ENCODE measurements around the gene GPR25. TPM values are rescaled to one million over a fixed set of nuclear protein-coding genes. Genes with fewer than 3 reads are reported as not detected.

Gene GPR25
- polyA plus RNA-seq, 3 donors from 2014 or later: 4.5 to 18.9 (median 14.8) TPM

- no peak overlapping the region for H3K4me3 Mint-ChIP-seq
Measured at GRCh38 chr1:200893411-200893901, 20.7 kb downstream of the GPR25 start.

GRCh38 chr1:200894712-200895442 lies 22.1 kb downstream of the GPR25 start, which contains the start of gene INAVA:
TSS of gene INAVA (plus strand) at chr1:200894900. CDS start at chr1:200898401, 3,501 bp downstream.
- Mint-ChIP-seq H3K4me1 (peaks cover 17 to 25% of the 10 kb centered on the region in 2 donors), H3K27ac (no peak within 1 kb of the TSS), H3K4me3 (no peak within 1 kb of the TSS), H3K36me3 (no peaks in the 10 kb centered on the region), H3K27me3 (ENCODE audit: low read depth in 3 of 3) (peaks cover 4 to 19% (median 15%) of the 10 kb centered on the region in 3 donors), H3K9me3 (no peaks in the 10 kb centered on the region)
- no peak for DNase-seq

More at GRCh38 chr1:200893411-200893901, 20.7 kb downstream of the GPR25 start:
- no peaks in the 10 kb centered on the region for H3K9me3 Mint-ChIP-seq
- H3K27ac Mint-ChIP-seq: no peak overlapping the region
- peaks cover 32 to 39% of the 10 kb centered on the region in 2 donors for H3K4me1 Mint-ChIP-seq
- H3K27me3 Mint-ChIP-seq (ENCODE audit: low read depth in 3 of 3): peaks cover 8 to 16% (median 15%) of the 10 kb centered on the region in 3 donors
- no peaks in the 10 kb centered on the region for H3K36me3 Mint-ChIP-seq
- no peak for DNase-seq

- DNase-seq: no peak
- H3K27me3 Mint-ChIP-seq (ENCODE audit: low read depth in 3 of 3): peaks cover 4 to 19% (median 15%) of the 10 kb centered on the region in 3 donors
Measured at GRCh38 chr1:200895443-200895789, 22.6 kb downstream of the GPR25 start.

GRCh38 chr1:200895801-200896530 lies 23.2 kb downstream of the GPR25 start:
- DNase-seq: no peak
- Mint-ChIP-seq H3K27ac (no peak overlapping the region), H3K4me3 (no peak overlapping the region), H3K9me3 (no peaks in the 10 kb centered on the region), H3K27me3 (ENCODE audit: low read depth in 3 of 3) (peaks cover 4 to 15% (median 15%) of the 10 kb centered on the region in 3 donors), H3K36me3 (no peaks in the 10 kb centered on the region), H3K4me1 (peaks cover 8 to 14% of the 10 kb centered on the region in 2 donors)

More at GRCh38 chr1:200895443-200895789, 22.6 kb downstream of the GPR25 start:
- no peaks in the 10 kb centered on the region for H3K9me3 Mint-ChIP-seq
- no peaks in the 10 kb centered on the region for H3K36me3 Mint-ChIP-seq
- H3K4me3 Mint-ChIP-seq: no peak overlapping the region
- H3K27ac Mint-ChIP-seq: no peak overlapping the region
- peaks cover 12 to 19% of the 10 kb centered on the region in 2 donors for H3K4me1 Mint-ChIP-seq

GRCh38 chr1:200896531-200897196 lies 23.9 kb downstream of the GPR25 start:
- peaks cover 4 to 15% (median 12%) of the 10 kb centered on the region in 3 donors for H3K27me3 Mint-ChIP-seq (ENCODE audit: low read depth in 3 of 3)
- no peak overlapping the region for H3K4me3 Mint-ChIP-seq
- no peak overlapping the region for H3K27ac Mint-ChIP-seq
- DNase-seq: no peak
- H3K9me3 Mint-ChIP-seq: no peaks in the 10 kb centered on the region
- H3K36me3 Mint-ChIP-seq: peaks cover 0 to 4% (median 0%) of the 10 kb centered on the region in 3 donors
- peaks cover 4 to 9% of the 10 kb centered on the region in 2 donors for H3K4me1 Mint-ChIP-seq

- Mint-ChIP-seq H3K27ac (no peak overlapping the region), H3K4me3 (no peak overlapping the region), H3K36me3 (peaks cover 0 to 4% (median 0%) of the 10 kb centered on the region in 3 donors), H3K4me1 (peaks cover 0 to 3% of the 10 kb centered on the region in 2 donors), H3K9me3 (no peaks in the 10 kb centered on the region), H3K27me3 (ENCODE audit: low read depth in 3 of 3) (peaks cover 4 to 10% (median 6%) of the 10 kb centered on the region in 3 donors)
- DNase-seq: no peak
Measured at GRCh38 chr1:200897259-200897658, 24.5 kb downstream of the GPR25 start.

GRCh38 chr1:200899015-200899386 lies 26.2 kb downstream of the GPR25 start:
- no peak overlapping the region for H3K4me3 Mint-ChIP-seq
- H3K4me1 Mint-ChIP-seq: no peaks in the 10 kb centered on the region
- DNase-seq: no peak
- no peak overlapping the region for H3K27ac Mint-ChIP-seq
- peaks cover 4 to 8% (median 5%) of the 10 kb centered on the region in 3 donors for H3K27me3 Mint-ChIP-seq (ENCODE audit: low read depth in 3 of 3)
- peaks cover 0 to 4% (median 0%) of the 10 kb centered on the region in 3 donors for H3K36me3 Mint-ChIP-seq
- no peaks in the 10 kb centered on the region for H3K9me3 Mint-ChIP-seq

- DNase-seq: no peak
- Mint-ChIP-seq H3K36me3 (peaks cover 0 to 4% (median 0%) of the 10 kb centered on the region in 3 donors), H3K27me3 (ENCODE audit: low read depth in 3 of 3) (peaks cover 4 to 7% (median 5%) of the 10 kb centered on the region in 3 donors), H3K4me1 (no peaks in the 10 kb centered on the region), H3K27ac (peak overlapping the region in 1 of 6 donors; percentile 15), H3K4me3 (no peak overlapping the region), H3K9me3 (no peaks in the 10 kb centered on the region)
Measured at GRCh38 chr1:200899451-200899915, 26.7 kb downstream of the GPR25 start.

- peaks cover 0 to 4% (median 0%) of the 10 kb centered on the region in 3 donors for H3K36me3 Mint-ChIP-seq
- no peak overlapping the region for H3K4me3 Mint-ChIP-seq
- H3K4me1 Mint-ChIP-seq: peaks cover 4% of the 10 kb centered on the region in 2 donors
- DNase-seq: no peak
- peaks cover 4 to 7% (median 5%) of the 10 kb centered on the region in 3 donors for H3K27me3 Mint-ChIP-seq (ENCODE audit: low read depth in 3 of 3)
- no peaks in the 10 kb centered on the region for H3K9me3 Mint-ChIP-seq
- peak overlapping the region in 2 of 6 donors; percentile 15 to 21 for H3K27ac Mint-ChIP-seq
Measured at GRCh38 chr1:200899954-200900867, 27.4 kb downstream of the GPR25 start.

GRCh38 chr1:200900877-200901276 lies 28.1 kb downstream of the GPR25 start:
- Mint-ChIP-seq H3K27ac (no peak overlapping the region), H3K27me3 (ENCODE audit: low read depth in 3 of 3) (peaks cover 4 to 5% (median 5%) of the 10 kb centered on the region in 3 donors), H3K4me3 (no peak overlapping the region), H3K9me3 (no peaks in the 10 kb centered on the region), H3K36me3 (peaks cover 0 to 4% (median 0%) of the 10 kb centered on the region in 3 donors), H3K4me1 (peaks cover 10% of the 10 kb centered on the region in 2 donors)
- no peak for DNase-seq

- peaks cover 4 to 5% (median 5%) of the 10 kb centered on the region in 3 donors for H3K27me3 Mint-ChIP-seq (ENCODE audit: low read depth in 3 of 3)
Measured at GRCh38 chr1:200901350-200901749, 28.6 kb downstream of the GPR25 start.

GRCh38 chr1:200901796-200902444 lies 29.1 kb downstream of the GPR25 start:
- Mint-ChIP-seq H3K9me3 (no peaks in the 10 kb centered on the region), H3K4me1 (peaks cover 12 to 13% of the 10 kb centered on the region in 2 donors), H3K36me3 (peaks cover 0 to 4% (median 0%) of the 10 kb centered on the region in 3 donors), H3K4me3 (no peak overlapping the region), H3K27me3 (ENCODE audit: low read depth in 3 of 3) (peaks cover 0 to 5% (median 5%) of the 10 kb centered on the region in 3 donors), H3K27ac (peak overlapping the region in 1 of 6 donors; percentile 27)
- DNase-seq: no peak

More at GRCh38 chr1:200901350-200901749, 28.6 kb downstream of the GPR25 start:
- DNase-seq: no peak
- Mint-ChIP-seq H3K4me3 (no peak overlapping the region), H3K27ac (no peak overlapping the region), H3K36me3 (peaks cover 0 to 4% (median 0%) of the 10 kb centered on the region in 3 donors), H3K4me1 (peaks cover 12 to 13% of the 10 kb centered on the region in 2 donors), H3K9me3 (no peaks in the 10 kb centered on the region)
